ENCODE results near the gene P3R3URF. TPM values are rescaled to one million over a fixed set of nuclear protein-coding genes. Genes with fewer than 3 reads are reported as not detected.

The P3R3URF gene
- total RNA-seq, 4 donors from 2014 or later: not detected

DNA sequence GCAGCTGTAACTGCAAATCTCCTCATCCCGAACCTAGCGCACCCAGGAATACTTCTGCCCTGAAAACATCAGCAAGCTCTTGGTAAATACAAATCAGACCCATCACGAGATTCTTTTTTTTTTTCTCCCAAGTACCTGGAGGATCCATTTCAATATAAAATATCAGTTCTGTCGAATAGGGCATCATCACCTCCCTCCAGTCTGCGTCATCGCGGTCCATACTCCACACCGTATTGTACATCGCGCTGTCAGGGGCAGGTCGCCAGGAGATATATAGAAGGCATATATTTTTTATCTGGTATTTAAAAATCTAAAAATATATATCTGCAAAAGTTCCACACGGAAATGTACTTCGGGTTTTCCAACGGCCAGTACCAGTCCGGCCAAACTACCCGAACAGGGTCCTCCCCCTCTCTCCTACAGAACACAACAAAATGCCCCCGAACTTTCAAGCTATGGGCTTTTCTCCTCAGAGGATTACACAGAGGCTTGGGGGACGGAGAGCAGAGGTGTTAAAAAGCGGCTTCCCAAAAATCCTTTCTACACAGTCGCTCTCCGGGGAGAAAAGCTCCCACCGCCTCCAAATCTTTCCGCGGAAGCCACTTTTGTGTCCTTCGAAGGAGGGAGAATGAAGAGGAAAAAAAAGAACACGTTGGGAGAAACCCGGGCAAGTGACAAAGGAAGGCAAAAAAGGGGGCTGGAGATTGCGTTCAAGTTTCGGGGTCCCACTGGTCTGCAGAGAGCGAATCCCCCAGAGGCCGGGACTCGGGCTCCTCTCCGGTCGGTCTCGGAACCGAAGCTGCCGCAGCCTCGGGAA lies 44.4 kb downstream of the P3R3URF start:
- TF ChIP-seq, protein P1, sequence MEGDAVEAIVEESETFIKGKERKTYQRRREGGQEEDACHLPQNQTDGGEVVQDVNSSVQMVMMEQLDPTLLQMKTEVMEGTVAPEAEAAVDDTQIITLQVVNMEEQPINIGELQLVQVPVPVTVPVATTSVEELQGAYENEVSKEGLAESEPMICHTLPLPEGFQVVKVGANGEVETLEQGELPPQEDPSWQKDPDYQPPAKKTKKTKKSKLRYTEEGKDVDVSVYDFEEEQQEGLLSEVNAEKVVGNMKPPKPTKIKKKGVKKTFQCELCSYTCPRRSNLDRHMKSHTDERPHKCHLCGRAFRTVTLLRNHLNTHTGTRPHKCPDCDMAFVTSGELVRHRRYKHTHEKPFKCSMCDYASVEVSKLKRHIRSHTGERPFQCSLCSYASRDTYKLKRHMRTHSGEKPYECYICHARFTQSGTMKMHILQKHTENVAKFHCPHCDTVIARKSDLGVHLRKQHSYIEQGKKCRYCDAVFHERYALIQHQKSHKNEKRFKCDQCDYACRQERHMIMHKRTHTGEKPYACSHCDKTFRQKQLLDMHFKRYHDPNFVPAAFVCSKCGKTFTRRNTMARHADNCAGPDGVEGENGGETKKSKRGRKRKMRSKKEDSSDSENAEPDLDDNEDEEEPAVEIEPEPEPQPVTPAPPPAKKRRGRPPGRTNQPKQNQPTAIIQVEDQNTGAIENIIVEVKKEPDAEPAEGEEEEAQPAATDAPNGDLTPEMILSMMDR (IDR thresholded peaks at IDR 0.05; ENCODE audit: low read depth): no peak

DNA sequence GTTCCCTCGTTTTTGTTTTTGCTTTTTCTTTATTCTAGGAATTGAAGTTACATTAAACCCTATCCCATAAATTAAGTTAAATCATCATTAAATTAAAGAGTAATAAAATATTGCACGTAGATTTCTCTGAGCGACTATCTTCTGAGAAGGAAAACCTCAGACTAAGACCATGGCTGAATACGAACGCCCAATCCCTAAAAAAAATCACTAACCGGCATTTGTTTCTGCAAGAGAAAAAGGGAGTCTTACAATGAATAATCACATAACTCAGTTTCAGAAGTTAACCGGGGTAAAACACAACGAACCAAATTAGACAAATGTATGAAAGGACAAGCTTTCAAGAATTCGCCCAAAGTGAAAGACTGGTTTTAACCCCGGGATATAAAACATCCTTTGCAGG lies 45.2 kb downstream of the P3R3URF start:
- TF ChIP-seq, protein P1 (IDR thresholded peaks at IDR 0.05; ENCODE audit: low read depth): no peak

DNA sequence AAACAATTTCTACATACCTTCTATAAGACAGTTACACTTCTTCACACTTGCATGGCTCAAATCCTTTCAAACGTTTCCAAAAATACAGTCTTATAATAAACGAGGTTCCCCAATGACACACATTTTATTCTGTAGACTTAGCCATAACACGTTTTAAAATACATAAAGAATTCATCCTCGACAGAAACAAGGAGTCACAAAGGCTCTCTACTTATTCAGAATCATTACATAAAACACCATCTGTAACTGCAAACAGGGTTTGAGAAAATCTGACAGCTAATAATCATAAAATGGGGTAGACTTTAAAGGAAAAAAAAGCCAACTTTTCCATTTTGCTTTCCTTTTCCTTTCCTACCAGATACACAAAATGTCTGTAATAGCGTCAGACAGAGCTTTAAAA lies 45.7 kb downstream of the P3R3URF start:
- TF ChIP-seq, protein P1 (IDR thresholded peaks at IDR 0.05; ENCODE audit: low read depth): no peak

DNA sequence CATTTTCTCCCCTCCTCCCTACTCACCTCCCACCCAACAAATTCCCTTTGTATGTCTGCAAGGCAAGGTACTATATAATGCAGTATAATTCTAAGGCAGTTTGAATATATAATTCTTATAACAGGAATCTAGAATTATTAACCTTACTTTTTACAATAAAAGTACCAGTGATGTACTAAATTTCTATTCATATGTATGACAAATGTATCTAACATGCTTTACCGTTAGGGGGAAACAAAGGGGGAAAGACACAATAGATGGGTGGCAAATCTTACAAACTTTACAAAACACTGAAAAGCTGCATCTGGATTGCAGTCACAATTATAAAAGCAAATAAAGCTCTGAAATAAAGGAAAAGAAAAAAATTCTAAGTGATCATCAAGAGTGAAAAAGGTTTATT lies 46.2 kb downstream of the P3R3URF start:
- TF ChIP-seq, protein P1 (IDR thresholded peaks at IDR 0.05; ENCODE audit: low read depth): no peak

DNA sequence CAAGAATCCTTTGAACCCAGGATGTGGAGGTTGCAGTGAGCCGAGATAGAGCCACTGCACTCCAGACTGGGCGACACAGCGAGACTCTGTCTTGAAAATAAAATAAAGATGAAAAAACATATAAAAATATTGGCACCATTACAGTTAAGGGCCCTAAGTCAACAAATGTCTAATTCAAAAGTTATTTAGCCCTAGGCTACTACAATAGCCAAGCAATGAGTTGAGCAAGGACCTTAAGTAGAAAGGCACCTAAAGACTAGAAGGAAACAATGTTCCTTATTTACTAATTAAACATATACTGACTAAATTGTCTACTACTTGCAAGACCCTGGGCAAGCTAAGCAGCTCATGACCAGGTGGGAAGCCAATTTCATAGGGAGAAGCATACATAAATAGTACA lies 47.9 kb downstream of the P3R3URF start:
- TF ChIP-seq, protein P1 (IDR thresholded peaks at IDR 0.05; ENCODE audit: low read depth): no peak

Small RNAs within 50 kb of the gene (small RNA-seq; reads per million reads assigned to genes)
- gene AL672043.1: not detected

Other genes starting within 250 kb of the P3R3URF start
- gene PIK3R3, start 43.9 kb downstream of the P3R3URF start, total RNA-seq: 10 to 100 TPM; 16.7 to 91.0 (median 49.0) TPM
- 1 to 10 TPM in 2 of 4 donors, not detected in 2; 1.6 to 3.1 TPM for gene TSPAN1, start 1.4 kb downstream of the P3R3URF start, total RNA-seq
- 10 to 100 TPM; 20.4 to 37.2 (median 35.9) TPM for gene POMGNT1, start 21.9 kb upstream of the P3R3URF start, total RNA-seq
- 1 to 10 TPM in 3 of 4 donors, under 1 TPM in 1; 0.98 to 6.4 (median 3.7) TPM for gene LURAP1, start 26.8 kb upstream of the P3R3URF start, total RNA-seq
- 1 to 10 TPM in 3 of 4 donors, not detected in 1; 1.2 to 1.8 (median 1.3) TPM for gene RAD54L, start 71.3 kb upstream of the P3R3URF start, total RNA-seq
- 10 to 100 TPM; 44.7 to 58.0 (median 52.0) TPM for gene LRRC41, start 127.1 kb upstream of the P3R3URF start, total RNA-seq
- 100 to 1,000 TPM; 301 to 496 (median 395) TPM for gene UQCRH, start 127.2 kb upstream of the P3R3URF start, total RNA-seq
- 10 to 100 TPM; 18.7 to 27.3 (median 21.6) TPM for gene NSUN4, start 164.3 kb upstream of the P3R3URF start, total RNA-seq
- gene FAAH, start 217.8 kb upstream of the P3R3URF start, total RNA-seq: 10 to 100 TPM; 11.9 to 69.3 (median 17.6) TPM